ENCODE measurements around the gene GAS2L2.

GRCh38 chr17:35788477-35789368, 35.7 kb upstream of the GAS2L2 start:
- no peak for TF ChIP-seq CTCF (optimal IDR thresholded peaks at IDR 0.05 in 1 of 3, IDR thresholded peaks at IDR 0.05 in 1 of 3, conservative IDR thresholded peaks at IDR 0.05 in 1 of 3; ENCODE audit: extremely low read depth in 1 of 3, insufficient read depth in 2 of 3, low read length in 3 of 3)
- TF ChIP-seq EZH2 (IDR thresholded peaks at IDR 0.05; ENCODE audit: low read length) = no peak

Measured in keratinocyte (primary cell).